HG03175 (cell line): ENCODE results near the gene KRT16.
"Not testable (repeated sequence)": the region's sequence is repeated elsewhere in the genome, so short reads cannot be mapped to it uniquely, and the experiment has no call there.

Experiments used
- ATAC-seq: cut with Tn5 transposase; IDR thresholded peaks from one replicate; pipeline ENCODE4 v1.9.1; 2021; ENCODE audit warnings: mild to moderate bottlenecking, moderate library complexity; ENCODE audit not compliant: unreplicated experiment

The KRT16 gene

DNA sequence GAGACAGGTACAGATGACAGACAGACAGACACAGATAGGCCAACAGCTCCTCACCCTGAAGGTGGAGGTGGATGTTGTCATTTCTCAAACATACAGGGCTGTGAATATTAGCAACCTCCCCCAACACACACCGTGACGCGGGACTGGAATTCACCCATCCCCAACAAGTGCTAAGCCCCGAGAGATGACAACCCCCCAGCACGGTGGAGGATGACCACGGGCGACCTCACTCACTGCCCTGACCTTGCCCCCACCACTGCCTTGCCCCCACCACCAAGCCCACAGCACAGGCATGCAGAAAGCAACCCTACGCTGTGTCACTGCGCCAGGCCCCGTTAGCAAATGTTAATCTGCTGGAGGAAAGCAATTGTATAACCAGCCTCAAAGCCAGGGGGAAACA is 16.7 kb upstream of the KRT16 start:
- no peak for ATAC-seq

DNA sequence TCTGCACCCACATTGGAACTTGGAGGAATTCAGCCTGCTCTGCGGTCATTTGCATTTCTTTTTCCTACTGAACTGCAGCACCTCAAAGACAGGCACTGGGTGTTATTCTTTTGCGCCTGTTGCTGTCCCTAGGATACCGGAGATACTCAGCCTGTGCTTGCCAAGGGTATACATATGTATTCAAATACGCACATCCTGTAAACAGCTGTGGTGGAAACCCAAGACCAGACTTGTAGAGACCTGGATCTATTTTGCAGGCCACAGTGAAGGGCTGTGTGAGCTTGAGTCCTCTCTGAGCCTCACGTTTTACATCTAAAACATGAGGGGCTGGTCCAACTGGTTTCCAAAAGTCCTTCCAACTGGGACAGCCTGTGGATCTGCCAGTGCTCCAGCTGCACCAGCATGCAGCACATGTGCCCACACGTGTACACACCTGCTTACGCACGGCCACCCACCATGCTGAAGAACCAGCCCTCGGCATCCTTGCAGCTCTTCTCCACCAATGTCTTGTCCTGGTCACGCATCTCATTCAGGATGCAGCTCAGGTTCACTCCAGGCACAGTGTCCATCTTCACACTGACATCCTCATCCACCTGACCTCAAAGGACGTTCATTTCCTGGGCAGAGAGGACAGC is 16.2 kb upstream of the KRT16 start:
- not testable (repeated sequence) for ATAC-seq

GRCh38 chr17:41628073-41628370 is 15.5 kb upstream of the KRT16 start:
- ATAC-seq = not testable (repeated sequence)

- no peak for ATAC-seq
Observed at GRCh38 chr17:41627316-41628072, 14.9 kb upstream of the KRT16 start.

- ATAC-seq = not testable (repeated sequence)
Observed at GRCh38 chr17:41626914-41627295, 14.3 kb upstream of the KRT16 start.

DNA sequence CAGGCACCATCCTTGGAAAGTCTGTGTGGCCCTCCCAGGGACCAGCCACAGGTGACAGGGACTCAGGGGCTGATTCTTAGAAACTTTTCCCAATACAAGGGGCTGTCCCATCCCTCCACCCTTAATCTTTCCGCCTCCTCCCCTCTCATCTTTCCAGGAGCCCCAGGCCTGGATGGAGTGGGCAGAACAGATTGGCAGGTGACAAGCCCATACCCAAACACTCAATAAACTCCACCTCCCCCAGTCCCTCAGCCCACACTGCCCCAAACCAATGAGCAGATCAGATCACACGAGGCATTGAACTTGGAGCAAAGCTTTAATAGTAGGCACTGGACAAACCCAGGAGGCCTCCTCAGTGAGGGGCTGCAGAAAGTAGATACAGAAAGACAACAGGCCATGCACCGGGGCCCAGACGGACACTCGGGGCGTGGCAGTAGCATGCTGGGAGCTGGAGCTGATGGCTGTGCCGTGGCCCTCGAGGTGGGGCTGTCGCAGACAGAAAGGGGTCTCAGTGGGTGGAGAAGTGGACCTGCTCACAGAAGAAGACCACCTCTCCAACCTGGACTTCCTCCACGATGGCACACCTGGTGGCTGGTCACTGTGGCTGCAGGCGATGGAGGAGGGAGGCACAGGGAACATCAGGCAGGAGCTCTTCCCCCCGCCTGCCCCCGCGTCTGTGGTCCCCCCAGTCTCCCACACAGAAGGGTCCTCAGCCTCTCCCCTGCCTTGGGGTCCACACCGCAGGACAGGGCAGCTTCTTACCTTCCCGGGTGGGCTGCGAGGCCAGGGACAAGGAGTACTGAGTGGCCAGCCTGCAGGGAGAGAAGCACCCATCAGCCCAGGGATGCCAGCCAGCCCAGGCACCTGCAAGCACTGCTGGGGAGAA is 13.7 kb upstream of the KRT16 start:
- not testable (repeated sequence) for ATAC-seq

DNA sequence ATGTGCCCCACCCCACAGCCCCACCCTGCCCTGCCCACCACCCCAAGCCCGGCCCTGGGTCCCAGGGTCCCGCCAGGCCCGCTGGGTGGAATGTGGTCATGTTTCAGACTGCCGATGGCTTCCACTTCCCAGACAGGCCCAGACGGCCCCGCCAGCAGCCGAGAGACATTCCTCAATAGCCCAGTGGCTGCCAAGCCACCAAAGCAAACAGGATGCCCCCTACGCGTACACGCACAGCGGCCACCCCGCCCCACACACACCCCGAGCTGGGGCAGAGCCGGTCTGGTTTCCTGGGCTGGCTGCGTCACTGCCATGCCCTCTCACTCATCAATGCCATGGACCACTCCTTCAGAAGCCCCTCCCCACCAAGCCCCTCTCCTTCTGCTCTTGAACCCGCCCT is 13.0 kb upstream of the KRT16 start:
- ATAC-seq = no peak

DNA sequence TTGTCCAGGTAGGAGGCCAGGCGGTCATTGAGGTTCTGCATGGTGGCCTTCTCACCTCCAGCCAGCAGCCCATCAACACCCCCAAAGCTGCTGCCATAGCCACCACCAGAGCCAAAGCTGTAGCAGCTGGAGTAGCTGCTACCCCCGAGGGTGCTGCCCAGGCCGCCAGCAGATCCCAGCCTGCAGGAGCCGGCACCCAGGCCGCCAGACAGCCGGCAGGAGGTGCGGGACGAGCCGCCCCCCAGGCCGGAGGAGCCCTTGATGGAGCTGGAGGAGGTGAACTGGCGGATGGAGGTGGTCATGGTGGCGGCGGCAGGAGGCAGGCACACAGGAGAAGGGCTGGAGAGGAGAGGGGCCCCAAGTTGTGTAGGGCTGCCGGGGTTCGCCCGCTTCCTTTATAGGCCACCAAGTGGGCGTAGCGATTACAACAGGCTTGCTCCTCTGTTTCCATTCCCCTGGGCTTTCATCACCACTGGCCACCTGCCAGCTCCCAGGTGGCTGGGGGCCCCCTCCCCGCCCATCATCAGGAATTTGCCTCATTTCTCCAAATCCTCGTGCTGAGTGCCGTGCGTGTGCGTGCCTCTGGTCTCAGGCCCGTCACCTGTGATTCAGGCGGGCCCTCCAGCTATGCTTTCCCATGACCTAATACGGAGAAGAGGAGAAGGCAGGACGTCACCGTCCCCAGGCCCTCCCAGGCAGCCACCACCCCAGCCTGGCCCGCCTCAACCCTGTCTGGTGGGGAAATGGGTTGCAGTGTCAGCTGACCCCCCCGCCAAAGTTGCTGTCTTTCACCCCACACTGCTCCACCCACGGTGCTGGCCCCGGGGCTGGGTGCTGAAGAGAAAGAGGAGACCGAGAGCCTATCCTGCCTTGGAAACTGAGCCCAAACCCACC is 11.9 kb upstream of the KRT16 start, which contains the start of gene KRT17:
TSS of gene KRT17 (minus strand) at position 368 of the 894 bp plus-strand sequence. CDS start at position 302, 66 bp downstream.
- ATAC-seq = no peak

DNA sequence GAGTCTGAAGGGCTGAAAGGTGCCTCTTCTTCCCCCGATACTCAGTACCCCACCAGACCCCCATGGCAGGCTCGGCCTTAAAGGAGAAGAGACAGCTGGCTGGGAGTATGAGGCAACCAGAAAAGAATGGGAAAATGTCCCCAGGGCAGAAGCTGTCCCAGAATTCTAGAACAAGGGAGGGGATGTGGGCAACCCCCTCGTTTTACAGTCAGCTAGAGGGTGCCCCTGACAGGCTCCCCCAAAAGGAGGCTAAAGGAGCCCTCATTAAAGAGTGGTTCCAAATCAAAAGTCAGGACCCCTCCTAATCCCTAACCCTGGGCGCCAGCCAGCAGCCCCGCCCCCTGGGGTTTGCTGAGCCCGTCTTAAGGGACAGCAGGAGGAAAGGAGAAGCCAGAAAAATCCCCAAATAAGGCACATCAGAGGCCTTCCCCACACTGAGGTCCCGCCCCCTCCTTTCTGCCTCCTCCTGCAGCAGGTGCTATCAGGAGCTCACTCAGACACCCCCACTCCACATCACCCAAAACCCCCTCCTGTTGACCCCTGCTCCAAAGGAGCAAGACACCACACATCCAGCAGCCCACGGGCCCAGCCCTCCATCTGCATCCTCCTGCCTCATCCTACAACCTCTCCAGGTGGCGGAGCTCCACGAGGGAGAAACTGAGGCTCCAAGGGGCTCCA is 10.8 kb upstream of the KRT16 start:
- not testable (repeated sequence) for ATAC-seq

GRCh38 chr17:41622340-41623183 is 10.0 kb upstream of the KRT16 start:
- ATAC-seq = not testable (repeated sequence)

DNA sequence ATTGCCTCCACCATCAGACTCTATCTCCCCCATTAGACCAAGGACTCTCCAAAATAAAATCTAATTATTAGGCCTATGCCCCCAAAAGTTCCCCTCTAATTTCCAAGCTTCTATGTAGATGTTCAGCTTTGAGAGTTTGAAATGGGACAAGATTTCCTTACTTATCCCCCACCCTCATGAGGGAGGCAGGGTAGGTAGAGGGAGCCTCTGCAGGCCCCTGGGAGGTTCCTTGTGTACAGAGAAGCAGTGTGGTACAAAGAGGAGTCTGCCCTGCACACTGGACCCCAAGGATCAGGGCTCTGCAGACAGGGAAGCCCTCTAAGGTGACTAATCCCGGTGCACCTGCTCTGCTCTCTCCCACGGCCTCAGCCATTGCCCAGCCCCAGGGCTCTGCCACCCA is 9.3 kb upstream of the KRT16 start:
- ATAC-seq = no peak

DNA sequence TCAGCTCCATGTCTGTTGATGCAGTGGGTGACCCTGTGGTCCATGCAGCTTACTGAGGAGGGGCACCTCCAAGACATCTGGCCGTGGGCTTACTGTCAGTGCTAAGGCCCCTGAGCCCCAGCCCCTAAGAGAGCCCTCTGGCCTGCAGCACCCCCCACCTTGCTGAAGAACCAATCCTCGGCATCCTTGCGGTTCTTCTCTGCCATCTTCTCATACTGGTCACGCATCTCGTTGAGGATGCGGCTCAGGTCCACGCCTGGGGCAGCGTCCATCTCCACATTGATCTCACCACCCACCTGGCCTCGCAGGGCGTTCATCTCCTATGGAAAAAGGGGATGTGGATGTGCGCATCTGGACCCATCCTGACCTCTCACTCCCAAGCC is 8.9 kb upstream of the KRT16 start:
- not testable (repeated sequence) for ATAC-seq

DNA sequence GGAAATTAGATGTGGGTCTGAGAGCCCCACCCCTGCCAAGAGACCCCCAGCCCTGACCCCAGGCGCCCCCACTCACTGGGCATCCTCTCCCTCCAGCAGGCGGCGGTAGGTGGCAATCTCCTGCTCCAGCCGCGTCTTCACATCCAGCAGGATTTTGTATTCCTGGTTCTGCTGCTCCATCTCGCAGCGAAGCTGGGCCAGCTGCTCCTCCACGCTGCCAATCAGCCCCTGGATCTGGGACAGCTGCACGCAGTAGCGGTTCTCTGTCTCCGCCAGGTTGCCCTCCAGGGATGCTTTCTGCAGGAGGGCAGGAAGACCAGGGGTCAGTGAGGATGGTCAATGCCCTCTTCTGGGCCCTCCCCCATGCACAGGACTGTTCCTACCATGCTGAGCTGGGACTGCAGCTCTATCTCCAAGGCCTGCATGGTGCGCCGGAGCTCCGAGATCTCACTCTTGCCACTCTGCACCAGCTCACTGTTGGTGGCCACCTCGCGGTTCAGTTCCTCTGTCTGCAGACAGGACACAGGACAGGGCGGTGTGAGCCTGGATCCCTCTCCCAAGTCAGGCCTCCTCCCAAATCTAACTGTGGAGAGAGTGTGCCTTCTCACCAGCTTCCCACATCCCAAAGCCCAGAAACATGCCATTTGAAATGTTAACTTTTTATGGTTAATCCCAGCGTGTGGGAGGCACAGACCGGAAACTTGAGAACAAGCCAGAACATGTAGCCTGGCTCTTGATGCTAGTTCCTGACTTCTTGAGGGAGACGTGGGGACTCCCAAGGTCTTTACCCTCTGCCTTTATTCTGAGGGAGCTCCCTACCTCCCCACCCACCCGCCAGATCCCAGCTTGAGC is 8.2 kb upstream of the KRT16 start:
- ATAC-seq = no peak

- ATAC-seq = not testable (repeated sequence)
Observed at GRCh38 chr17:41619927-41620582, 7.5 kb upstream of the KRT16 start.

GRCh38 chr17:41619036-41619926 is 6.7 kb upstream of the KRT16 start:
- no peak for ATAC-seq

DNA sequence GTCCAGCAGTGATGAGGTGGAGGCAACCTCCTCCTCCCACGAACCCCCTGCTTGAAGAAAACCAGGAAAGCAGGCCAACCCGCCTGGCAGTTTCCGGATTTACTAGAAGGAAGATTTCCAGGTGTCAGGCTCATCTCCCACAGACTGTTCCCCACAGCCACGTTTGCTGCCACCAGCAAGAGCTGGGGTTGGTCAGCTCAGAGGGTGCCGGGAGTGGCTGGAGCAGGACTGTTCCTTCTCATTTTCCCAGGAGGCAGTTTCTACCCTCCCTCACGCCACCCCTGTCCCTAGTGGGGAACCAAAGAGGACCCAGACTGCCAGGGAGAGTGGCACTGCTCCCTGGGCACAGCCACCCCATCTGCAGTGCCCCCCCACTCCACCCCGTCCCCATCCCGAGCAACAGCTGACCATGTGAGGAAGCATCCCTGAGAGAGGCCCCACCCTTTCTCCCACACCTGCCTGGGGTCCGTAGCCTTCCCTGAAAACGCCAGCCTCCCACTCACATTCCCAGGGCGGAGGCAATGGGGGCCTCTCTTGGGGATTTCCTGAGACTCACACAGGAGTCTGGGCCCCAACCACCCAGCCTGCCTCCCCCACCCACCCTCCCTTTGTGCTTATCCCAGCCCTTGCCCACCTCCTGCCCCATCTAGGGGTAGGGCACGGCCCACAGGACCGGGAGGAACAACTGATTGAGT is 5.9 kb upstream of the KRT16 start:
- no peak for ATAC-seq
